GM12864 (cell line): ENCODE measurements around the gene ST13.
A peak's percentile ranks its signal among the peaks of the same experiment; 100 is the strongest.
"Not testable (repeated sequence)": the region's sequence is repeated elsewhere in the genome, so short reads cannot be mapped to it uniquely, and the experiment has no call there.

ENCODE experiments used
- DNase-seq: peaks from one replicate; pipeline ENCODE4 v3.0.0-alpha.2; 2011; ENCODE audit warnings: low read depth
- H3K4me3 ChIP-seq: 2 replicates; pipeline ENCODE4 v1.5.1; 2011; ENCODE audit warnings: mild to moderate bottlenecking, low read depth, low read length, control low read depth
- CTCF ChIP-seq: IDR thresholded peaks from 2 replicates; pipeline ENCODE4 v1.5.1; 2011; ENCODE audit warnings: low read depth, mild to moderate bottlenecking, moderate library complexity, low read length, control low read depth, inconsistent platforms; ENCODE audit errors: missing control alignments

The ST13 gene

GRCh38 chr22:40862013-40862412 is 5.6 kb upstream of the ST13 start, which contains the start of gene DNAJB7:
DNAJB7 (minus strand) TSS chr22:40862113; CDS start chr22:40861994, 119 bp downstream.
- no peak for TF ChIP-seq CTCF
- H3K4me3 ChIP-seq, result no peak within 1 kb of the TSS
- no peak for DNase-seq

DNA sequence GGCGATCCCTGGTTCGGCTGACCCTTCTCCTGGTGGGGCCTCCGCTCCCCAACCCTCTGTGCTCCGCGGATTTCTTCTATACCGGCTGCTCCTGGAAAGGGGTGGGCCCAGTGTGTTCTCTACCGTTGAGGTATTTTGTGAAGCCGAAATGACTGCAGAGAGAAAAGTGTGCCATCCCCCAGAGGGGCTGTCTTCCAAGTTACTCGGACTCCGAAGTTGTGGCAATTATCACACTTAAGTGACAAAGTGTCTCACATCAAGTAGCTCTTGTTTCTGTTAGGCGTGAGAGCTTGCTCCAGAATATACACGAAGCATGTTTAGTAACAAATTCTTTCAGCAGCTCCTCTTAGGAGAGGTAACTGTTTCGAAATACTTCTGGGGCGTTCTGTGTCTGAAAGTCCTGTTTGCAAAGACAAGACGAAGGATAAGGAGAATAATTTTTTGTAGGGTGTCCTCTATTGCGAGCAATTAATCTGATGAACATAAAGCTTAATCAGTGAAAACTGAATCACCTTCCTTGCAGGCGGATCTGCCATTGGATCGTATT is 943 bp upstream of the ST13 start:
- no peak for TF ChIP-seq CTCF
- DNase-seq, result no peak
- peak overlapping the region; percentile 73 for H3K4me3 ChIP-seq

DNA sequence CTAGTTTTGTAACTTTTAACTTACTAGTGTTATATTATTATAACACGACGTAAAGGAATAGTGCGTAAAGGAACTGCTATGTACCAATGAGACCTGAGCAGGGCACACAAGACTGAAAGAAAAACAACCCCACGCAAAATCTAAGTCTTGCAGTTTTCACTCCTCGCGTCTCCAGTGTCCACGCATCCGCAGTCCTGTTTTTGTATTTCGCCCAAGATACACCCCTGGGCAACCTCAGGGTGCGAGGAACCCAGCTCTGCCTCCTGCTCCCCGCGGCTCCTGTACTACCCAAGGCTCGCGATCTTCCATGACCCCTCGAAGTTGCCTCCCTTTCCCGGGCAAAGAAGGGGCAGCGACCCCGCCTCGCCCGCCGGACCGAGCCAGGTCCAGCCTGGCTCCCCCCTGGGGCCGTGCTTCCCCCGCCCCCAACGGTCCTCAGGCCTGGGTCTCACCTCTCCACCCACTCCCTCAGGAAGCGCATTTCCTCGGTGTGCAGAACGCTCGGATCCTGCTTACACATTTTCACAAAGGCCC is 393 bp downstream of the ST13 start:
- H3K4me3 ChIP-seq, result peak overlapping the region; percentile 73
- no peak for DNase-seq
- TF ChIP-seq CTCF, result no peak

DNA sequence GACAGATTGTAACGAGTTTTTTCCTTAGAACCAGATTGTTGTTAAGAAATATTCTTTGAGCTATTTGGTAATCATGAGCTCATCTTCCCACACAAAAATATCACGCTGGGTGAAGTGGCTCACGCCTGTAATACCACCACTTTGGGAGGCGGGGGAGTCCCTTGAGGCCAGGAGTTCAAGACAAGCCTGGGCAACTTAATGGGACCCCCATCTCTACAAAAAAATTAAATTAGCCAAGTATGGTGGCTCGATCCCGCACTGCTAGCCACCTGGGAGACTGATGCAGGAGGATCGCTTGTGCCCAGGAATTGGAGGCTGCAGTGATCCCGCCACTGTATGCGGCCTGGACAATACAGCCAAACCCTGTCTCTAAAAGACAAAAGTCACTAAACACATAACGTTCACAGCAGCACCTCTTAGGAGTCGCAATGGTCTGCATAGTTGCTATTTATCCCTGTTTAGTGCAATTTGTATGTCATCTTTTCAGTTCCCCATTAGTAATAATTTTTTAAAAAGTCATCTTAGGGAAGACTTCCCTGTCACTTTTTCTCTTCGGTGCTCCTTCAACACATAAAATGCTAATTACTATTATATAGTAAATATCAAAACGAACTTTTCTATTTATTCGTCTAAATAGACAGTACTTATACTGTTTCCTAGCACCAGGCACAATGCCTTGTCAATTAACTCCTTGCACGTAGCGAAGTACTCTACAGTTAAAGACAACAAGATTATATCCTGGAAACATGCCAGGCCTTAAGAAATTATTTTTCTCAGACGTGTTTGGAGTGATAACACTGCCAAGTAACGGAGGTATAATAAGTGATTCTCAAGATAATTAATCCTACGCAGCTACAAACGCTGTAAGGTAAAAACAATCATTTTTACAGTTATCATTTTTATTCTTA is 1.1 kb downstream of the ST13 start:
- no peak for TF ChIP-seq CTCF
- no peak for DNase-seq
- peak overlapping the region; percentile 73 for H3K4me3 ChIP-seq

DNA sequence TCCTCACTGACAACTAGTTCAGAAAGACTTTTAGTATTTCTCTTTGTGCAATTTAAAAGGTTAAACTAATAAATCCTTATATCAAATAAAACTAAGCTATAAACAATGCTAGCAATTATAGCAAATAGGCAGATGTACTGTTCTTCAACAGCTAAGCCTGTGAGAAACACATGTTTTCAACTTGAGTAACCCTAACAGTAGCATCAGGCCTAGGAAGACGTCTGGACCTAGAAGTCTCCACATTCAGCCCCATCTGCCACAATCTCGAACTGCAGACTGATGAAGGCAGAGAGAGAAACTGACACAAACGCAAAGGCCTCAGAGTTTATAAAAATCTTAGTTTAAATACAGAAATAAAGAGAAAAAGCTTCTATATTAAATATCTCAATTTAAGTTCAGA is 2.5 kb downstream of the ST13 start:
- no peak overlapping the region; the same call in 1 of the 2 replicates for H3K4me3 ChIP-seq
- TF ChIP-seq CTCF, result no peak
- no peak for DNase-seq

DNA sequence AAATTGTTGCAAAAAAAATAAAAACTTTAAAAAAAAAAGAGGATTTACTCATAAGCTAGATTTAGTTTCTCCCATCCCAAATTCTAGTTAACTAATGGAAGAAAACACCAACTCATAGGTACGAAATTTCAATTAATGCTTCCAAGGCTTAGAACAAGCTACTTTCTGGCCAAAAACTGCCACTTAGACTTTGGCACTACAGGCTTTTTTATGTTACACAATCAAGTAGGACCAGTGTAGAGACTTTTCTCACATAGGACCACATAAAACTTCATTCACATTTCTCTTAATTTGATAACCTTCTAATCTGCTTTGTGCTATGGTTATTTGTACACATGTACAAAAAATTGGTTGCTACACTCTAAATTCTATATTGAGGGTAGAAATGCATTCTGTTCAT is 3.1 kb downstream of the ST13 start:
- H3K4me3 ChIP-seq, result no peak overlapping the region
- no peak for DNase-seq
- TF ChIP-seq CTCF, result no peak

GRCh38 chr22:40845816-40846215 is 10.6 kb downstream of the ST13 start:
- not testable (repeated sequence) for H3K4me3 ChIP-seq, DNase-seq
